HepG2 (cell line): ENCODE data around the gene UBAP1. TPM values are rescaled to one million over a fixed set of nuclear protein-coding genes. Genes with fewer than 3 reads are reported as not detected.

Experiments used
- ATAC-seq: fragments of 200-7000 bp; cut with Tn5 transposase; 3 replicates; pipeline ENCODE4 v1.9.1; 2020; ENCODE audit warnings: mild to moderate bottlenecking, moderate library complexity
- BruUV-seq: library from RNA; stranded (reverse); fragments of 400-500 nt; replicated peaks from 2 replicates; lab custom pipeline; 2021; lab: Mats Ljungman, UMichigan
- CTCF ChIA-PET: fragments of 300-600 bp; formaldehyde crosslinking; extraction: SDS; loops from one replicate; lab custom pipeline; 2021; ENCODE audit warnings: low total read pairs, inconsistent platforms, low intra/inter-chr PET ratio; lab: Yijun Ruan, JAX
- POLR2A ChIA-PET: fragments of 350-600 bp; sonication (Branson Sonifier 250); formaldehyde crosslinking; loops from one replicate; lab custom pipeline; 2020; ENCODE audit warnings: antibody characterized with exemption, inconsistent platforms; lab: Yijun Ruan, JAX
- DNase-seq: peaks from one replicate; pipeline ENCODE4 v3.0.0-alpha.2; 2015; ENCODE audit warnings: low spot score
- FAIRE-seq: peaks from 3 replicates; lab custom pipeline; 2011; peaks lifted over from hg19 to GRCh38; lab: Jason Lieb, UNC
- H2AFZ ChIP-seq: one replicate; pipeline ENCODE4 v1.6.1; 2011; ENCODE audit warnings: low read length, inconsistent platforms
- H3K27ac ChIP-seq: fragments of 300-600 bp; 3 replicates; pipeline ENCODE4 v1.8.0; 2011; ENCODE audit warnings: mixed run types, mild to moderate bottlenecking, mixed read lengths, low read length, inconsistent platforms; ENCODE audit not compliant: insufficient read depth; ENCODE audit errors: extremely low read length
- H3K27me3 ChIP-seq, 2 experiments: fragments of 200-600 bp in 1 of 2; 2 replicates in 1 of 2; 3 replicates in 1 of 2; pipeline versions ENCODE4 v1.6.0 to v1.8.0; 2011; ENCODE audit warnings: low read length in 2 of 2, mild to moderate bottlenecking in 2 of 2, moderate library complexity in 2 of 2, inconsistent platforms in 1 of 2; ENCODE audit not compliant: insufficient read depth in 2 of 2, control insufficient read depth in 1 of 2
- H3K36me3 ChIP-seq, 2 experiments: fragments of 200-600 bp in 1 of 2; replicated peaks in 1 of 2; 2 replicates in 1 of 2; 3 replicates in 1 of 2; pipeline versions ENCODE4 v1.5.1 to v1.8.0; 2011; ENCODE audit warnings: low read length in 2 of 2, inconsistent platforms in 1 of 2; ENCODE audit not compliant: insufficient read depth in 2 of 2, control insufficient read depth in 1 of 2
- H3K4me1 ChIP-seq: 2 replicates; pipeline ENCODE4 v1.5.1; 2012; ENCODE audit warnings: low read length, inconsistent platforms; ENCODE audit not compliant: insufficient read depth
- H3K4me2 ChIP-seq: 2 replicates; pipeline ENCODE4 v1.6.0; 2011; ENCODE audit warnings: low read depth, low read length, inconsistent platforms
- H3K4me3 ChIP-seq, 3 experiments: fragments of 200-600 bp in 1 of 3; sonication (generic), shearing (Covaris generic) in 1 of 3; replicated peaks in 1 of 3; 2 replicates each; pipeline ENCODE4 v1.5.1; 2011 to 2016; ENCODE audit warnings: low read length in 3 of 3, inconsistent platforms in 2 of 3, low read depth in 2 of 3, mild to moderate bottlenecking in 2 of 3, control low read depth in 1 of 3, mixed read lengths in 1 of 3; ENCODE audit not compliant: insufficient read depth in 1 of 3
- H3K79me2 ChIP-seq: one replicate; pipeline ENCODE4 v1.6.1; 2011; ENCODE audit warnings: low read length, inconsistent platforms; ENCODE audit not compliant: insufficient read depth
- H3K9ac ChIP-seq: 2 replicates; pipeline ENCODE4 v1.6.0; 2011; ENCODE audit warnings: mild to moderate bottlenecking, low read depth, low read length, inconsistent platforms; ENCODE audit not compliant: insufficient read depth
- H3K9me3 ChIP-seq: 2 replicates; pipeline ENCODE4 v1.5.1; 2012; ENCODE audit warnings: mild to moderate bottlenecking, low read length
- H4K20me1 ChIP-seq: 2 replicates; pipeline ENCODE4 v1.6.0; 2011; ENCODE audit warnings: inconsistent platforms, mild to moderate bottlenecking, low read length, moderate library complexity; ENCODE audit not compliant: insufficient read depth
- LCORL ChIP-seq, 2 experiments: fragments of 450-650 bp in 1 of 2; sonication (generic) in 1 of 2; formaldehyde crosslinking in 1 of 2; IDR thresholded peaks; 2 replicates each; pipeline versions ENCODE4 v1.5.0 to v1.6.1; 2017 to 2020; ENCODE audit warnings: antibody characterized with exemption in 1 of 2, missing genetic modification reagents in 1 of 2
- STAG1 ChIP-seq: sonication (generic); formaldehyde crosslinking; IDR thresholded peaks from 2 replicates; pipeline ENCODE4 v1.4.0; 2020; ENCODE audit warnings: missing genetic modification reagents
- WGBS: methylation state at CpG from one replicate; pipeline ENCODE4 v1.1.6; 2017; ENCODE audit warnings: low lambda C conversion rate; 5-methylcytosine and 5-hydroxymethylcytosine counted together
- in situ Hi-C: cut with HindIII; loops from 2 replicates; pipeline ENCODE4 v1.10.0; 2017; ENCODE audit warnings: low pct_unique_long_range_greater_than_20kb; ENCODE audit not compliant: extremely low pct_ligation_motif_present
- intact Hi-C: fragments of 100-400 bp; cut with micrococcal nuclease; formaldehyde crosslinking; loops from one replicate; pipeline ENCODE4 v1.10.0; 2022; ENCODE audit not compliant: unreplicated experiment
- polyA plus RNA-seq, 8 experiments: library from polyadenylated mRNA; depleted of rRNA in 3 of 8; stranded (reverse) in 7 of 8; unstranded in 1 of 8; fragments of >200 nt; fragmentation: Illumina TruSeq in 4 of 8; extraction: Trizol in 4 of 8; gene quantifications; 2 replicates each; pipeline versions ENCODE4 v1.2.1 to v1.2.3, GENCODE V29; 2011 to 2016; ENCODE audit warnings: low read depth in 4 of 8, missing spikeins in 1 of 8, mixed read lengths in 1 of 8; ENCODE audit not compliant: insufficient read depth in 1 of 8
- total RNA-seq, 5 experiments: library from RNA; depleted of rRNA; stranded (reverse); fragments of >200 nt; fragmentation: Illumina TruSeq; extraction: Trizol; gene quantifications; 2 replicates each; pipeline ENCODE4 v1.2.3, GENCODE V29; 2016; ENCODE audit warnings: low read depth in 1 of 5
- TF ChIP-seq, protein P1 (sequence below): IDR thresholded peaks from 2 replicates; pipeline ENCODE4 v1.6.1; 2018; ENCODE audit warnings: missing genetic modification reagents, mild to moderate bottlenecking, missing compliant biosample characterization
- TF ChIP-seq, protein P2 (sequence below): sonication (generic); formaldehyde crosslinking; IDR thresholded peaks from 2 replicates; pipeline ENCODE4 v1.5.0; 2020; ENCODE audit warnings: mild to moderate bottlenecking, missing genetic modification reagents, moderate library complexity

UBAP1 gene
- total and polyA plus RNA-seq, 2 of the 13 experiments (the other 11 are each of a cell fraction or from before 2014, with no cell fraction given) = 19.5 to 40.5 TPM

DNA sequence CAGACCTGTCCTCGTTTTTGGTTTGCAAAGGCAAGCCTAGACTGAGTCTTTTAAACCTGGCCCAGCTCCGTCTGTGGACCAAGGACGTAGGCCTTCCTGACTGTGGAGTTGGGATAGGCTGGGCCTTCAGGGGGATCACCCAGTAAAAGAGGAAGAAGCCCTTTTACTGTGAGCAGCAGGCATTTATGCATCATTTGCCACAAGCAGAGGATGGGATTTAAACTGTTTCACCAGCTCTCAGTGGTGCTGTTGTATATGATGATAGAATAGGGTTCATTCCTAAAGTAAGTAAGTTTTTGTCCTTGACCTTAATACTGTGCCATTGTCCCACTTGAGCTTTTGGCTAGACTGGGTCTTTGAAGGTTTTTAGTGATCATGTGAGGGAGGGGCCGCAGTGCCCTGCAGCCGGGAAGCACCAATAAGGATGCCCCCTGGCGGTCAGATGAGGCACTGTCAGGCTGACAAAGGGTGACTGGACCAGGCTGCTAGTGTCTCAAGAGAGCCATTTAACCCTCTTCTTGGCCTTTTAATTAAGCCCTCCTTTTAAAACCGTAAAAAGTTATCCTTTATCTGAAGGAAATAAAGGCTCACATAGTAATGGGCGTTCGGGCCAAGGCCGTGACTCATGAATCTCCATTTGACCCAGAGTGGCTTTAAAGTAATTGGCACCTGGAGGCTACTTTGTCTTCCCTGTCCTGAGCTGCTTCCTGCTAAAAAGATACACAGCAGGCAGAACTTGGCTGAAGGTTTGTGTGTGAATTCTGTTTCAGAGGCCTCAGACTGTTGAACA lies 74.0 kb downstream of the UBAP1 start (continued):
- TF ChIP-seq LCORL (IDR thresholded peaks at IDR 0.05) (no peak), LCORL (CRISPR knock-in tag; IDR thresholded peaks at IDR 0.05) (0 out of 2 replicates have a peak, but pooled peaks have one; percentile 22)

DNA sequence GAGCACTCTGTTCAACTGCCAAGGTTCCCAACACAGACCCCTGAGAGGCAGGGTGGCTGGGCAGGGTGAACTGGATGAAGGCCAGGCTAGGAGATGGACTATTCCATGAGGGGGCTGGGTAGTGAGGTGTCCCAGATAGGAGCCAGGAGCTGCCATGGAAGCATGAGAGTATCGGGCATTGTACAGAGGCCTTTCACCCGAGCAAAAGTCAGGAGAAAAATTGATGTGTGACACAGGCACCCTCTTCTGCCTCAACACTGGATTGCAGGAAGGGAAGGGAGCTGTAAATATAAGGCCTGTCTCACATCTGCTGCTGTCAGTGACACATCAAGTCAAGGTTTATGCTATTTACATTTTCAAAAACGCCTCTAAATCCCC lies 74.6 kb downstream of the UBAP1 start:
- in situ Hi-C loops (loop anchor here (10.0 kb wide), 1 partner anchor 129 kb away; the partner anchor contains the start of gene DCAF12), intact Hi-C loops (loop anchor here (1.0 to 5.0 kb wide), 3 partner anchors 76 to 128 kb away; partner anchors contain the start of genes MYORG and UBAP1)
- peak; percentile 24 for ATAC-seq
- H2AFZ ChIP-seq = no peak overlapping the region
- H3K4me3 ChIP-seq = no peak overlapping the region
- H3K27me3 ChIP-seq = no peaks in the 10 kb centered on the region
- no peaks in the 10 kb centered on the region for H4K20me1 ChIP-seq
- FAIRE-seq = peak; percentile 67
- WGBS = 87% methylated on average over 3 of the region's 3 CpGs
- TF ChIP-seq, protein P1, sequence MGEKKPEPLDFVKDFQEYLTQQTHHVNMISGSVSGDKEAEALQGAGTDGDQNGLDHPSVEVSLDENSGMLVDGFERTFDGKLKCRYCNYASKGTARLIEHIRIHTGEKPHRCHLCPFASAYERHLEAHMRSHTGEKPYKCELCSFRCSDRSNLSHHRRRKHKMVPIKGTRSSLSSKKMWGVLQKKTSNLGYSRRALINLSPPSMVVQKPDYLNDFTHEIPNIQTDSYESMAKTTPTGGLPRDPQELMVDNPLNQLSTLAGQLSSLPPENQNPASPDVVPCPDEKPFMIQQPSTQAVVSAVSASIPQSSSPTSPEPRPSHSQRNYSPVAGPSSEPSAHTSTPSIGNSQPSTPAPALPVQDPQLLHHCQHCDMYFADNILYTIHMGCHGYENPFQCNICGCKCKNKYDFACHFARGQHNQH (CRISPR knock-in tag) = no peak
- TF ChIP-seq, protein P2, sequence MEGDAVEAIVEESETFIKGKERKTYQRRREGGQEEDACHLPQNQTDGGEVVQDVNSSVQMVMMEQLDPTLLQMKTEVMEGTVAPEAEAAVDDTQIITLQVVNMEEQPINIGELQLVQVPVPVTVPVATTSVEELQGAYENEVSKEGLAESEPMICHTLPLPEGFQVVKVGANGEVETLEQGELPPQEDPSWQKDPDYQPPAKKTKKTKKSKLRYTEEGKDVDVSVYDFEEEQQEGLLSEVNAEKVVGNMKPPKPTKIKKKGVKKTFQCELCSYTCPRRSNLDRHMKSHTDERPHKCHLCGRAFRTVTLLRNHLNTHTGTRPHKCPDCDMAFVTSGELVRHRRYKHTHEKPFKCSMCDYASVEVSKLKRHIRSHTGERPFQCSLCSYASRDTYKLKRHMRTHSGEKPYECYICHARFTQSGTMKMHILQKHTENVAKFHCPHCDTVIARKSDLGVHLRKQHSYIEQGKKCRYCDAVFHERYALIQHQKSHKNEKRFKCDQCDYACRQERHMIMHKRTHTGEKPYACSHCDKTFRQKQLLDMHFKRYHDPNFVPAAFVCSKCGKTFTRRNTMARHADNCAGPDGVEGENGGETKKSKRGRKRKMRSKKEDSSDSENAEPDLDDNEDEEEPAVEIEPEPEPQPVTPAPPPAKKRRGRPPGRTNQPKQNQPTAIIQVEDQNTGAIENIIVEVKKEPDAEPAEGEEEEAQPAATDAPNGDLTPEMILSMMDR = peak; percentile 48; the same call in 1 of the 2 replicates
- TF ChIP-seq STAG1 (CRISPR knock-in tag) = peak; percentile 49
- CTCF ChIA-PET = interaction anchor here (1.6 kb wide), 1 partner anchor 126 kb away, joined by 5 read pairs; no protein-coding TSS in a partner anchor
- H3K36me3 ChIP-seq = peaks cover 14 to 60% of the 10 kb centered on the region in 2 experiments
- peaks cover under 1% of the 10 kb centered on the region for H3K79me2 ChIP-seq
- no peak overlapping the region for H3K4me2 ChIP-seq
- BruUV-seq = no TSS peak
- no peaks in the 10 kb centered on the region for H3K4me1 ChIP-seq
- no peak for DNase-seq
- POLR2A ChIA-PET = interaction anchor here (0.5 to 1.4 kb wide), 2 partner anchors 75 to 77 kb away, joined by 3 to 5 read pairs; partner anchors contain the start of gene UBAP1
- no peak overlapping the region for H3K27ac ChIP-seq
- no peak overlapping the region for H3K9ac ChIP-seq
- no peaks in the 10 kb centered on the region for H3K9me3 ChIP-seq
